Parathyroid adenoma (tissue), 2 donors: ENCODE measurements around the gene SBK3.
A peak's percentile ranks its signal among the peaks of the same experiment; 100 is the strongest.

Experiments used
- H2AFZ ChIP-seq: fragments of 300-600 bp; sonication (generic); one replicate; pipeline ENCODE4 v1.7.0; 2017; ENCODE audit warnings: antibody characterized with exemption, mild to moderate bottlenecking
- H3K27ac ChIP-seq: fragments of 300-600 bp; sonication (generic); one replicate; pipeline ENCODE4 v1.7.0; 2017
- H3K27me3 ChIP-seq: fragments of 300-600 bp; sonication (generic); one replicate; pipeline ENCODE4 v1.7.0; 2017; ENCODE audit warnings: low read length; ENCODE audit not compliant: control insufficient read depth, insufficient read depth
- H3K36me3 ChIP-seq: fragments of 300-600 bp; sonication (generic); one replicate; pipeline ENCODE4 v1.7.0; 2017; ENCODE audit warnings: low read length; ENCODE audit not compliant: control insufficient read depth, insufficient read depth
- H3K4me1 ChIP-seq: fragments of 300-600 bp; sonication (generic); one replicate; pipeline ENCODE4 v1.7.0; 2017; ENCODE audit warnings: control low read depth
- H3K4me2 ChIP-seq: fragments of 300-600 bp; sonication (generic); one replicate; pipeline ENCODE4 v1.7.0; 2017; ENCODE audit warnings: low read length
- H3K4me3 ChIP-seq: fragments of 300-600 bp; sonication (generic); one replicate; pipeline ENCODE4 v1.7.0; 2017; ENCODE audit warnings: low read depth, low read length
- H3K79me2 ChIP-seq: fragments of 300-600 bp; sonication (generic); one replicate; pipeline ENCODE4 v1.7.0; 2017; ENCODE audit warnings: control low read depth
- H3K9ac ChIP-seq: fragments of 300-600 bp; sonication (generic); one replicate; pipeline ENCODE4 v1.7.0; 2017; ENCODE audit warnings: mild to moderate bottlenecking
- H3K9me3 ChIP-seq: fragments of 300-600 bp; sonication (generic); one replicate; pipeline ENCODE4 v1.7.0; 2017; ENCODE audit warnings: low read length; ENCODE audit not compliant: control insufficient read depth
- TF ChIP-seq, protein P1 (sequence below): fragments of 300-600 bp; sonication (generic); IDR thresholded peaks from one replicate; pipeline ENCODE4 v1.7.0; 2017; ENCODE audit warnings: antibody characterized with exemption, mild to moderate bottlenecking
- donor health status: primary hyperparathyroidism.

SBK3 gene

DNA sequence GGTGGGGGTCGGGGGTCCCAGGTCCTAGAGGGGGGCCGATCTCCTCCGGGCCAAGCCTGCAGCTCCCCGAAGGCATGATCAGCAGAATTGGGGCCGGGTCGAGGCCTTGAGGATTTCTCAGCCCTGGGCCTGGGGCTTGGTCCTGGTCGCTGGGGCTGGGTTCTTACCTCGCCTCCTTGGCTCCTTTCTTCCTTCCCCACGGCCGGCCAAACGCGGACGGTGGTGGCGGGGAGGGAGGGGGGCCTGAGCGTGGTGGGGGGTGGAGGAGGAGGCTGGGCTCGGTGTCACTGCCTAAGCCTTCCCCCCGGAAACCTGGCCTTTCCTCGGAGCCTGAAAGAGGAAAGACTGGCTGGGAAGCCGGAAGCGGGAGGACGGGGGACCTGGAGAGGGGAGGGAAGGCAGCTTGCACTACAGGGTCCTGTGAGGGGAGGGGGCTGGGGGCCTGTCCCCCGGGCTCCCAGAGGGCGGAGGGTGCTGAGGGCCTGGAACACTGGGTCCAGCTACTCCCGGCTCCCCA, 35.3 kb upstream of the SBK3 start, which contains the start of gene ZNF579:
Gene ZNF579, minus strand, starts transcription at position 221 of the 517 bp plus-strand sequence. CDS start 1,209 bp downstream, outside the sequence.
- Histone ChIP-seq H3K79me2 (no peaks in the 10 kb centered on the region), H3K36me3 (no peaks in the 10 kb centered on the region), H3K4me2 (peak within 1 kb of the TSS; percentile 68), H3K4me1 (peaks cover 11% of the 10 kb centered on the region), H3K27me3 (no peaks in the 10 kb centered on the region), H3K9me3 (no peaks in the 10 kb centered on the region), H3K27ac (peak within 1 kb of the TSS; percentile 91), H3K9ac (peak within 1 kb of the TSS; percentile 91), H2AFZ (peak within 1 kb of the TSS; percentile 98), H3K4me3 (peak within 1 kb of the TSS; percentile 86)
- TF ChIP-seq, protein P1, sequence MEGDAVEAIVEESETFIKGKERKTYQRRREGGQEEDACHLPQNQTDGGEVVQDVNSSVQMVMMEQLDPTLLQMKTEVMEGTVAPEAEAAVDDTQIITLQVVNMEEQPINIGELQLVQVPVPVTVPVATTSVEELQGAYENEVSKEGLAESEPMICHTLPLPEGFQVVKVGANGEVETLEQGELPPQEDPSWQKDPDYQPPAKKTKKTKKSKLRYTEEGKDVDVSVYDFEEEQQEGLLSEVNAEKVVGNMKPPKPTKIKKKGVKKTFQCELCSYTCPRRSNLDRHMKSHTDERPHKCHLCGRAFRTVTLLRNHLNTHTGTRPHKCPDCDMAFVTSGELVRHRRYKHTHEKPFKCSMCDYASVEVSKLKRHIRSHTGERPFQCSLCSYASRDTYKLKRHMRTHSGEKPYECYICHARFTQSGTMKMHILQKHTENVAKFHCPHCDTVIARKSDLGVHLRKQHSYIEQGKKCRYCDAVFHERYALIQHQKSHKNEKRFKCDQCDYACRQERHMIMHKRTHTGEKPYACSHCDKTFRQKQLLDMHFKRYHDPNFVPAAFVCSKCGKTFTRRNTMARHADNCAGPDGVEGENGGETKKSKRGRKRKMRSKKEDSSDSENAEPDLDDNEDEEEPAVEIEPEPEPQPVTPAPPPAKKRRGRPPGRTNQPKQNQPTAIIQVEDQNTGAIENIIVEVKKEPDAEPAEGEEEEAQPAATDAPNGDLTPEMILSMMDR: no peak

DNA sequence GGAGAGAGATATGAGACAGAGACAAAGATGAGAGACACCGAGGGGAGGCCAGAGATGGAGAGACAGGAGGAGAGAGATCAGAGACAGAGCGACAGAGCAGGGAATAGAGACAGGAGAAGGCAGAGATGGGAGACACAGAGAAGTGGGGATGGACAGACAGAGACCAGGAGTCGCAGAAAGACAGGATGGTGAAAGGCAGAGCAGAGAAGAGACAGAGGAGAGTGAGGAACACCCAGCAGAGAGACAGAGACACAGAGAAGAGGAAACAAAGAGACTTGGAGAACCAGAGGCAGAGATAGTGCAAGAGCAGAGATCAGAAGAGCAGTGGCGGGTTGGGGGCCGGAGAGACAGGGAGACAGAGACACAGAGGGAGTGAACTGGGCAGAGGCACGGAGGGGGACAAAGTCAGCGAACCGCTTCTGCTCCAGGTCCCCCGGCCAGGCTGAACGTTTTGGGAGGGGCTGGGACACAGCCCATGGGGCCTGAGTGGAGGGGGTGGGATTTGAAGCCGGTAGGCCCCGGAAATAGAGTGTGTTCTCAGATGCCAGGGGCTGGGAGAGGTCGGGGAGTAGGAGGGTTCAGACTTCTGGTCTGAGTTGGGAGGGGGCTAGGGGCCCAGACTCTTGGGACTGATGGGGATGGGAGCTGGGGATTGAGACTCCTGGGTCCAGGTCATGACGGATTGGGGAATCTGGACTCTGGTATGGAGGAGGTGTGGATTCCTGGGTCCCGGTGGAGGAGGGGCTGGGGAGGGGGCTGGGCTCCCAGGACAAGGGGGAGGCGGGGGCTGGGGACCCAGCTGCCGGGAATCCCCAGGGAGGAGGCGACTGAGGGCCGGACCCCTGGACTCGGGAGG, 34.7 kb upstream of the SBK3 start:
- H3K27me3 ChIP-seq: no peaks in the 10 kb centered on the region
- H2AFZ ChIP-seq: peak overlapping the region; percentile 98
- H3K79me2 ChIP-seq: no peaks in the 10 kb centered on the region
- peak overlapping the region; percentile 91 for H3K9ac ChIP-seq
- no peaks in the 10 kb centered on the region for H3K36me3 ChIP-seq
- H3K9me3 ChIP-seq: no peaks in the 10 kb centered on the region
- TF ChIP-seq, protein P1: no peak
- peaks cover 11% of the 10 kb centered on the region for H3K4me1 ChIP-seq
- peak overlapping the region; percentile 68 for H3K4me2 ChIP-seq
- peak overlapping the region; percentile 86 for H3K4me3 ChIP-seq
- H3K27ac ChIP-seq: peak overlapping the region; percentile 91

DNA sequence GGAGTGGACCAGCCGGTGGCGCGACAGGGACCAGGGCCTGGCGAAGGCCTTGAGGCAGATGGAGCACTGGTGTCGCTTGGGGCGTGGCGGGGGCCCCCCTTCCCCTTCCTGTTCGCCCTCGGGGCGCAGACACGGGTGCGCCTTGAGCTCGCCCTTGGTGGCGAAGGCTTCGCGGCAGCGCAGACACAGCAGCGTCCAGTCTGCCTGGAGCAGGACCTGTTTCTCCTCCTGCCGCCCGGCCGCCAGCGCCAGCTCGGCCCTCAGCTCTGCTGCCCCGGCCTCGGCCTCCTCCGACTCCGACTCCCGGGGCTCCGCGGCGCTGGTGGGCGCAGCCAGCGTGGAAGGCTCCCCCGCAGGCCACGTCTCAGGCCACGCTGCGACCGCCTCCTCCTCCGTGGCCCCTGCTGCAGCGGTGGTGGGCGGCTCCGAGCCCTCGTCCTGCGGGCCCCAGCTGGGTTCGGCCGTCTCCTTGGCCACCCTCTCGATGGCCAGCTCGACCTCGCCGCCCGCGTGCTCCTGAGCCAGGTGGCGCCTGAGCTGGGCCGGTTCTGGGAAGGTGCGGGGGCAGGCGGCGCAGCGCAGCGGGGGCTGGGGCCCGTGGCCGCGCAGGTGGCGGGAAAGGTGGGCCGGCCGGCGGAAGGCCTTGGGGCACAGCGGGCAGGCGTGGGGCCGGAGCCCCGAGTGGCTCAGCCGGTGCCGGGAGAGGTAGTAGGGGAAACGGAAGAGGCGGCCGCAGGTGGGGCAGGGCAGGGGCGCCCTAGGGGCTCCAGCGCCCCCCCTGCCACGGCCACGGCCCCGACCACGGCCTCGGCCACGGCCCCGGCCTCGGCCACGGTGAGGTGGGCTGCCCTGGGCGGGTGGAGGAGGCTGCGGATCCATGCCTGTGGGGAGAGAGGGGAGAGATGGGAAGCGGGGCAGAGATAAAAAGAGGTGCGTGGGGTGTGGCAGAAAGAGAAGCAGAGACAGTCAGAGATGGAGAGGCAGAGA, 33.7 kb upstream of the SBK3 start:
- Histone ChIP-seq H3K27me3 (no peaks in the 10 kb centered on the region), H3K4me2 (peak overlapping the region; percentile 68), H3K79me2 (no peaks in the 10 kb centered on the region), H3K27ac (no peak overlapping the region), H2AFZ (no peak overlapping the region), H3K4me3 (peak overlapping the region; percentile 86), H3K4me1 (peaks cover 11% of the 10 kb centered on the region), H3K36me3 (no peaks in the 10 kb centered on the region), H3K9ac (no peak overlapping the region), H3K9me3 (no peaks in the 10 kb centered on the region)
- TF ChIP-seq, protein P1: no peak

DNA sequence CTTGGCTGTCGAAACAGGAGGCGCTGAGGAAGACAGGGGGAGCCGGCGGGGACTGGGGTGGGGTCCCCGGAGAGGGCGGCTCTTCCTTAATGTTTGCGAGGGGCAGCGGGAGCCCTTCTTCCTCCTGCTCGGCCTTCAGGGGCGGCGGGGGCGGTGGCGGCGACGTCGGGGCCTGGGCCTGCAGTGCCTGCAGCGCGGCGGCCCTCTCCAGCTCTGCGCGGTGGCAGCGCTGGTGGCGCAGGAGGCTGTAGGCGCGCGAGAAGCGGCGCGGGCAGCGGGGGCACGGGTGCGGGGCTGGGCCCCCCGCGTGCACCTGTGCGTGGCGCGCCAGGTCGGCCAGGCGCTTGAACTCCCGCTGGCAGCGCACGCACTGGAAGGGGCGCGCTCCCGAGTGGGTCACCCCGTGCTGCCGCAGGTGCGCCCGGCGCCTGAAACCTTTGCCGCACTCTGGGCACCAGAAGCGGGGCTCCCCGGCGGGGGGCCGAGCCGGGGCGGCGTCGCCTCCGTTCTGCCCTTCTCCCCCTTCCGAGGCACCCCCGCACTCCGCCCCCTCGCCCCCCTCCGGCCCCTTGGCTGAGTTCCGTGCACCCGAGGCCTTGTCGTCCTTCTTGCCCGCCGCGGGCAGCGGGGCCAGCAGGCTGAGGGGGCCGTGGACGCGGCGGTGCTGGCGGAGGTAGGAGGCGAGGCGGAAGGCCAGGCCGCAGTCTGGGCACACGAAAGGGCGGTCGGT, 32.9 kb upstream of the SBK3 start:
- H3K27me3 ChIP-seq: no peaks in the 10 kb centered on the region
- no peak overlapping the region for H3K4me2 ChIP-seq
- H3K4me3 ChIP-seq: no peak overlapping the region
- no peaks in the 10 kb centered on the region for H3K79me2 ChIP-seq
- peaks cover 11% of the 10 kb centered on the region for H3K4me1 ChIP-seq
- no peaks in the 10 kb centered on the region for H3K9me3 ChIP-seq
- no peak overlapping the region for H3K9ac ChIP-seq
- no peaks in the 10 kb centered on the region for H3K36me3 ChIP-seq
- no peak overlapping the region for H2AFZ ChIP-seq
- TF ChIP-seq, protein P1: no peak
- H3K27ac ChIP-seq: no peak overlapping the region
